ENCODE data around the gene PRKG1.

The PRKG1 gene

DNA sequence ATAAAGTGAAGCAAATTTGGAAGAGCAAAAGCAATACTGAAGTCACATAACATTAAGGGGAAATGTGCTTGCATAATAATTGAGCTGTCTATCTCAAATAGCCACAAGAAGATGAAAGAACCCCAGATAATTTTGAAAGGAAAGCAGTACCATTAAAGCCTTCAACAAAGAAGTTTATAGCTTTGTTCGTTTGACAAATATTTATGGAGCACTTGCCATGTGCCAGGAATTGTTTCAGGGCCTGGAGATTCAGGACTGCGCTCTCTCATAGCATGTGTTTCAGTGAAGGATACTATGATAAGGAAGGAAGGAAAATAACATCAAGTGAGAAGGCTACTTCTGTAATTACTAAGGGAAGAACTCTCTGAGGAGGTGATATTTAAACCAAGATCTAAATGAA lies 837.4 kb downstream of the PRKG1 start:
- DNase-seq: no peak

DNA sequence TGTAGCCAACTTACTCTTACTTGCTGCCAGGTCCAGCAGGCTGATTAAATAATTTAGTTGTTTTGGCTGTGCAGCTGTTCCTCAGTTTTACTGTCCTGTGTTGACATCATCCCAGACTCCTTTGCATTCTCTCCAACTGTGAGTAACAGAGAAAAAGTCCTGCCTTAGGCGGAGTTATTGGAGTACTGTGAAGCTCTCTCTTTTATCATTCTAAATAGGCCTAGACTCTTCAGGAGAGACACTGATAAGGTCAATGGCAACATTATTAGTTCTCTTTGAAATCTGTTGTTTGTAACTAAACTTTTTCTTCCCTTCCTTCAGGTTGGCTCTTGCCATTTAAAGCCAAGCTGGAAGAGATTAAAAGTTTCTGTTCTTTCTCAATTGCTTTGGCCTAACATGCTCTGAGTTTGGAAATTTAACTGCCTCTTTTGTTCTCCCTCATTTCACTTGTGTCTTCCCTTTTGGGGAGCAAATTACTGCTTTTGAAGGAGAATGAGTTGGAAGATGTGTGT lies 840.8 kb downstream of the PRKG1 start:
- no peak for DNase-seq

DNA sequence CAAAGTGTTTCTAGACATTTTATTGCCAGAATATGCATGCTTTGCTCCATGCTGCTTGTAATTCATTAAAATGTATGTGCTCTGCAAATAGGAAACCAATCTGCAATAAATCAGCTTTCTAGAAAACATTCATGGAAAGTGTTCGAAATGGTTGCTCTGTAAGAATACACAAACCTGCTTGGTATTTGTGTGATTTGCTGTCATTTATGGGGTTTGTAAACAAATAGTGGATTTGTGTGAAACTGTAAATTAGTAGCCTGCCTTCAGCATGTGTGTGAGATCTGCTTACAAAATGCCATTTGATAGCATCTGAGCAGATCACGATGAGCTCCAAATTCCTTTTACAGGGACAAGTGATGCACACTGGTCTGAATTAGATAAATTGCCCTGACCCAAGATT lies 844.2 kb downstream of the PRKG1 start:
- DNase-seq: no peak

DNA sequence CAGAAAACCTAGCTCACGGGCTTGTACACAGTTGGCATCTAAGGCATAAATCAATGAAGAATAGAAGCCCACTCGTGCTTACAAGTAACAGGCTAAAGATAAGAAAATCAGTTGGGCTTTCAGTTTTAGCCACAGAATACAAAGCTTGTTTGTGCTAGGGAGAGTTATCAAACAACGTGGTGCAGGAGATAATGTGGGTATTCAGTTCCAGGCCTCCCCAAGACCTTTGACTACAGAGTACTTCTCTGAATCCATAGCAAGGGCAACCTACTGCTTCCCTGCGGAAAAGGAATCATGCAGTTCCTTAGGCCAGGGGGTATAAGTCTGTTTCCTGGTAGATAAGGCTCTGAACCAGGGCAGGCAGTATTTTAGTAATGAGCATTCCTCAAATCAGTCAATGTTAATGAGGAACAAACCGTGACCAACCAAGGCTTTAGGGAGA lies 844.6 kb downstream of the PRKG1 start:
- peak in 2 of 56 donors; percentile 8 to 25 for DNase-seq

DNA sequence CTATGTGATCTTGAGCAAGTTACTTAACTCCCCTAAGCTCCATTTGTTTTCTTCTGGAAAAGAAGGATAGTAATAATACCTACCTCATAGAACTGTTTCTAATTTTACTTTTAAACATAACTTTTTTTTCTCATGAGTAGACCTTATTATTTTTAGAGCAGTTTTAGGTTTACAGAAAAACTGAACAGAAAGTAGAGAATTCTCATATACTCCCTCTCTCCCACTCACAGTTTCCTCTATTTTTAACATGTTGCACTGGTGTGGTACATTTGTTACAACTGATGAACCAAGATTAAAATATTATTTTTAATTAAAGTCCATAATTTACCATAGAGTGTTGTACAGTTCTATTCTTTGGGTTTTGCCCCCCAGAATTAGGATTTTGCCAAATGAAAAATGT lies 846.4 kb downstream of the PRKG1 start:
- no peak for DNase-seq

DNA sequence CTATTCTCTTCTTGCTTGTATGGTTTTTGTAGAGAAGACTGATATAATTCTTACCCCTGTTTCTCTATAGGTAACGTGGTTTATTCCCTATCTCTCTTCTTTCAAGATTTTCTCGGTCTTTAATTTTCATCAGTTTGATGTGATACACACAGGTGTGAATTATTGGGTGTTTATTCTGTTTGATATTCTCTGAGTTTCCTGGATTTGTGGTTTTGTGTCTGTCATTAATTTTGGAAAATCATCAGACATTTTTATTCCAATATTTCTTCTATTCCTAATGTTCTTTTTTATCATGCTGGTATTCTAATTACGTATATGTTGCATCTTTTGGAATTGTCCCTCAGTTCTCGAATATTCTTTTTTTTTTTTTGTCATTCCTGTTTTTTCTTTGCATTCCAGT lies 850.1 kb downstream of the PRKG1 start:
- no peak for DNase-seq

DNA sequence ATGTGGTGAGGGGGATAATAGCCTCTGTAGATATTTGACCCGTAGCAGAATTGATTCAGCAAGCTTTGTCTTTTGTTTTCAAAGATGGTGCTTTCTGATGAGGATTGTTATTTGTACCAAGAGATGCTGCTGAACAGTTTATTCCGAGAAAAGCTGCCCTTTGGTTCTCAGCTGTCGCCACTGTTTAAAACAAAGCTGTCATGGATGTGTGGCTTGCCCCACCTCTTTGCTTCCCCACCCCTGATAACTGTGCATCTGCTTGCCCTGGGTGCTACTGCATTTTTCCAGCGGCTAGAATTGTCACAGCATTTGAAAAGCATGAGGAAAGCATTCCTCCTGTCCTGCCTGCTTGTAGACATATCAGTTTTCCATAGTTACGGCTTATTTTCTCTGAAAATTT lies 852.0 kb downstream of the PRKG1 start:
- DNase-seq: peak in 5 of 56 donors; percentile 2 to 20 (median 4)

DNA sequence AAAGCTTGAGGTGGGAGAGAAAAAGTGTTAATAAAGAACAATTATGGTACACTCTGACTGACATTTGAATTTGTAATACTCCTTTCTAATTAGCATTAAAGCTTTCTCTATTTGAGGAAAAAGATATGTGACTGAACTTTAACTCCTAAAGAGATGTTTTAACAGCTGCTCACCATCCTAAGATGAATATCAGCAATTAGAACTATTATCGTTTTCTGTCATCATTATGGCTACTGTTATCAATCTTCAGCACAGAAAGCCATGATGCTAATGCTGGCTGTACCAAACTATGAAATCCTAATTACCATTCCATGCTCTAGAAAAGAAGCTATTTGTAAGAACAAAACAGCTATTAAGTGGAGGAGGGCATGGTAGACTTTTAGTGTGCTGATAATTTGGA lies 853.9 kb downstream of the PRKG1 start:
- no peak for DNase-seq

DNA sequence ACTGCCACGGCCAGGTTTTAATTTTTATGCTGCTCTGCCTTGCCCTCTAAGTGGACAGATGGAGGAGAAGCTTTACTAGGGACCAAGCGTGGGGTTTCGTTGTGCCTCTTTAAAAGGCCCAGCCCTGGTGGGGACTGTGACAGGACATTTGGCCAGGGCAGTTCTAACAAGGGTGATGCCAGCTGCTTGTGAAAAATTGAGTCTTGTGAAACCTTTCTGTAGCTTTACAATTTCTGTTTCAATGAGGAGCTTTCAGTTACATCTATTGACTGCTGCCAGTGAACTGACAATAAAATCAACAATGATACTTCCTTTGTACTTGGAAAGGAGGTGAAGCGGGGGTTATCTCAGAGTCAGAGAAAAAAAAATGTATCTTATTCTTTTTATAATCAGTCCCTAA lies 858.2 kb downstream of the PRKG1 start:
- DNase-seq: no peak

DNA sequence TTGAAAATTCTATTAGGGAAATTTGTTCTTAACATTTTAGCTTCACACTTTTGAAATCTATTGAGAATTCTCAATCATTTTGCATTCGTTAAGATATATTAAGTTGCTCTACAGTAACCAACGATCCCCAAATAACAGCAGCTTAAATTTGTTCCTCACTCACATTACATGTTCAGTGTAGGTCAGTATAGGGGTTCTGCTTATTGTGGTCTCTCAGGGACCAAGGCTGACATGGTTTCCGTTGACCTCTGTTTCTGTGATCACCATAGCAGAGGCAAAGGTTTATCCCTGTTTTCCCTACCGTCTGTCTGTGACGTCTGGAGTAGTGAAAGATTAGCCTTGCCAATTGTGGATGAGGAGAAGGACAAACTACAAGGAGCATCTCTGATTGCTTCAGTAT lies 860.1 kb downstream of the PRKG1 start:
- DNase-seq: no peak

DNA sequence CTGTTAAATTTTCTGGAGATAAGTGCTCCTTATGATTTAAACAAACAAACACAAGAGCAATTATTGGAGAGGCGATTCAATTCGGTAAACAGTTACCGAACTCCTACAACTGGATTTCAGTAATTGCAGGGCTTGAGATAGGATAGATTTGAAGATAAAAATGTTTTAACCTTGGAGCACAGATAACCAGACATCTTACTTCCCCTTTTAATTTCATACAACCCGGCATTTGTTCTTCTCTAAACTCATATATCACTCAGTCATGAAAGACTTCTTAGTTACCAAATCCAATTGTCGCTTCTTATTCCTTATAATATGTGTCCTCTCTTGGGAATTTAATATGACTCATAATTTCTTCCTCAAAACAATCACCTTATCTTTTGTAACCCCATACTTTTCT lies 861.1 kb downstream of the PRKG1 start:
- no peak for DNase-seq

DNA sequence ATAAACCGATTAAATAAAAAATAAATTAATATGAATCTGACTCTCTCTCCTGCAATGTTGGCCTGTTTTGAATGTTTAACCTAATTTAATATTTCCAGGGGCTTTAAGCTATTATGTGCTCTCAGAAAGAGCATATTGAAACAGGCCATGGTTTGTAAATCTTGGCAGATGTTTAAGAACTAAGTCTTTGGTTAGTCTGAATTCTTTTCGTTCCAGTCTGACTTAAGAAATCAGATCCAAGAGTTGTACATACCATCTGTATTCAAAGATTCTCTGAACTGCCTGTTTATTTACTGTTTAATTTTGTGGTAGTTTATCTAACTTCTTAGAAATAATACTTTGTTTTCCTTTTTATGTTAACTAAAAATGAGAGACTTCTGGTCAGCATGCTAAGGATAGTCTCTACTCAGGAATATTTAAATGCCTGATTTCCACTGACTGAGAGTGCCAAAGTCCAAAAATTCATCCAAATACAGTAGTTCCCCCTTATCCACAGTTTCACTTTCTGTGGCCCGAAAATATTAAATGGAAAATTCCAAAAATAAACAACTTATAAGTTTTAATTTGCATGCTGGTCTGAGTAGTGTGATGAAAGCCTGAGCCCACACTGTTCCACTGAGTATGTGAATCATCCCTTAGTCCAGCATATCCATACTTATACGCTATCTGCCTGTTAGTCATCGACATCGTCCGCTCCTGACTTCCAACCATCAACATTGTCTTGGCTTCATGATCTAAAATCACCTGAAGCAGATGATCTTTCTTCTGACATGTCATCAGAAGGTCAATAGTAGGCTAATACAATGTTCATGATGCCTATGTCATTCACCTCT lies 863.2 kb downstream of the PRKG1 start:
- DNase-seq: no peak

DNA sequence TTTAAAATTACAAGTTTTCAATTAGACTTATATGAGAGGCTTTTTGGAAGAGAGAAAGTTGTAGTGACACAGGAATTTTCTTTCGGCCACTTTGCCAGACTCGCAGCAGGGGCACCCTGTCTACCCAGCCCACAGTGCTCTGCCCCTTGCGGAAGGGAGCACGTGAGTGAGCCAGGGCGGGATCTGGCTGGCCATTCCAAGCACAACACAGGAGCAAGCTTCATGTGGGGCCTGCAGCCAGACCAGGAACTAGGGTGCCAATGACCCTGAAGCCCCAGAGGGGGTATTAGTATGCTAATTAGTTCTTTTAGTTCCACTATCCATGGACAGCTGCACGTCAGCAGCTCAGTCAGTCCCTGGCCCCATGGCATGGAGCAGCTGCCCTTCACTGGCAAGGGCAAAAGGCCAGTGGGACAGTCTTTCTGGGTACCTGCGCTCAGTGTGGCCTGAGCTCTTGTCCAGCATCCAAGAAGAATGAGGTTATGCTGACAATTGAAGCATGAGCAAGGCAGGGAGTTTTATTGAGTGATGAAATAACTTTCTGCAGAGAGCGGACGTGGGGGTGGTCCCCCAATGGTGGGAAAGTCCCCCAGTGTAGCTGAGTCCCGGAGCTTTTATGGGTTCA lies 876.2 kb downstream of the PRKG1 start:
- no peak for DNase-seq

DNA sequence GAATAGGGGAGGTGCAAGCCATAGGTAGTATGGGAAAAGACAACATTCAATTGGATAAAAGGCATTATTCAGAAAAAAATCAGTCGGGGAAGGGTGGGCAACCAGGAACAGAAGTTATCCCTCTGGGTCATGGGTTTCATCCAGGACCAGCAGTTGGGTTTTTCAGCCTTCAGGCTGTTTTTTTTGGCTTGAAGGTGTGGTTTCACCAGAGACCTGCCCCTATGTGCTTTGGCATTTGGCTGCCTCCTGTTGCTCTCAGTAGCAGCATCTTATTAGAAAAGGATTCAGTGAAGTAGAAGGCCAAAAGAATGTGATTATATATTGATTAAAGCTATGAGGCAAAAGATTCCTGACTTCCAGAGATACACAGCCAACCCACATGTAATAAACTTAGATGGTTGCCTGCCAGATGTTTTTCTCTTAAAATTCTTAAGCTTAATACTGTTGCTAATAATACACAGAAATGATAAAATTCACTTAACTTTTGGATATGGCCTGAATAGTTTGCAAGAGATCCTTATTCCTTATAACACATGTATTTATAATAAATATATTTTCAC lies 876.8 kb downstream of the PRKG1 start:
- no peak for DNase-seq

DNA sequence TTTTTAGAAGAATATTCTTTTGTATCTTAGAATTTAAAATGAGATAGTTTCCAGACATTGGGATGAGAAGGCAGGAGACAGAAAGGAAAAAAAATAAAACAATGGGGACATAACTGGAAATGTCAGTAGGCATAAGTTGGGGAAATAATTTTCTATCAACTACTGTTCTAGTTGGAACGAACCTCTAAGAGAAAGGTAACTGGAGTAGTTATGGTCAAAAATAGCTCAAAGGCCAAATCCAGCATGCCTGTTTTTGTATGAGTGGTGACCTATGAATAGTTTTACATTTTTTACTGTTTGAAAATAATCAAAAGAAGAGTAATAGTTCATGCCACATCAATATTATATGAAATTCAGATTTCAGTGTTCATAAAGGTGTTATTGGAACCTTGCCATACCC lies 877.3 kb downstream of the PRKG1 start:
- DNase-seq: no peak

DNA sequence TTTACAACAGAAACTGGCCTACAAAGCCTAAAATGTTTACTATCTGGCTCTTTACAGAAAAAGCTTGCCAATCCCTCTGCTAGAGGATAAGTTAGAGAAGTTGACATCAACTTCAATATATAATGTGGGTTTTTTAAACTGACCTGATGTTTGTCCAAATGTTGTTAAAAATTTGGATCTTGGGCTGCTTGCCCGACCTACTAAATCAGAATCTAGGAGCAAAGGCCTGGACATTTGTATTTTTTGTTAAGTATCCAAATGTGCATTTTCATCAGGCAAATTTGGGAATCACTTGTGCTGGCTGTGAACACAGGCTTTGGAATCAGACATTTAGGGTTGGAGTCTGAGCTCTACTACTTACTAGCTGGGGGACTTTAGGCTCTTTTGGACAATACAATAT lies 877.8 kb downstream of the PRKG1 start:
- no peak for DNase-seq

DNA sequence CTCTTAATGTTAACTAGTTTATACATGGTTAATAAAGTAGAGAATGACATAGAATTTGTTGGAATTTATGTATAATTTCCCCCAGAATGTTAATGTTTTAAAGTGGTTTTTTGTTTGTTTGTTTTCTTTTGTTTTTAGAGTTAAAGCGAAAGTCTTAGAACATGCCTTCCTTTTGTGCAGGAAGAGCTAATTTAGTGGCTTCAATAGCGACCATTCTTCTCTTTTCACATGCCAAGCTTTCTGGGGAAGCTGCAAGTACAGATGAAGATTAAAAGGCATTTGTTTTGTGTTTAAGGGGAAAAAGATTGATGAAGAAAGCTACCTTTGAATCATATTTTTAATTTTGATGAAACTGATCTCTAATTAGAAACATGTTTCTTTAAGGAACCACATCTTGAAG lies 881.4 kb downstream of the PRKG1 start:
- no peak for DNase-seq

DNA sequence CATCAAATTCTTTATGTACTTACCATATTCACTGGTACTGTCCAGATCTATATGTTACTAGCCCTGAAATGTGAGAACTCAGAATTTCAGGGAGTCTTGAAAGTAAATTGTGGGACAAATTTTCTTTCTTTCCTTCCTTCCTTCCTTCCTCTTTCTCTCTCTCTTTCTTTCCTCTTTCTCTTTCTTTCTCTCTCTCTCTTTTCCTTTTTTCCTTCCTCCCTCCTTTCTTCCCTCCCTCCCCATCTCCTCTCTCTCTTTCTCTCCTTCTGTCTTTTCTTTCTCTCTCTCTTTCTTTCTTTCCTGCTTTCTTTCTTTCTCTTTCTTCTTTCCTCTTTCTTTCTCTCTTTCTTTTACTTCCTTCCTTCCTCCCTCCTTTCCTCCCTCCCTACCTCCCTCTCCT lies 882.5 kb downstream of the PRKG1 start:
- no peak for DNase-seq

DNA sequence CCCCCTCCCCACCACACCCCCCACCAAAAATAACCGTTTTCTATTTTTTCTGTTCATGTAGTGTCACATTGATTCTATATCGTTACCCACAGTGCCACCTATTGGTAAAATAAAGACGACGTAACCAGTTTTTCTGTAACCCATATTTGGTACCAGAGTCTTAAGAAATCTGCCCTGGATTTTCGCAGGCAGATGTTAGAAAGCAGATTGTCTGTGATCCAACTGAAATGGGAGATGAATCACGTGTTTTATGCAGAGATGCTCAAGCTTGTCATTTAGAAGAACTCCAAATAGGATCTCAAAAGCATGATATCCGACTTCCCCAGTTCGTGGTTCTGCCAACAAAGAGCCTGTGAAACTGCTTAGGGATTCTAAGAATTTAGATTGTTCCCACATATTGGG lies 886.2 kb downstream of the PRKG1 start:
- DNase-seq: peak in 3 of 56 donors; percentile 1 to 48 (median 7)

DNA sequence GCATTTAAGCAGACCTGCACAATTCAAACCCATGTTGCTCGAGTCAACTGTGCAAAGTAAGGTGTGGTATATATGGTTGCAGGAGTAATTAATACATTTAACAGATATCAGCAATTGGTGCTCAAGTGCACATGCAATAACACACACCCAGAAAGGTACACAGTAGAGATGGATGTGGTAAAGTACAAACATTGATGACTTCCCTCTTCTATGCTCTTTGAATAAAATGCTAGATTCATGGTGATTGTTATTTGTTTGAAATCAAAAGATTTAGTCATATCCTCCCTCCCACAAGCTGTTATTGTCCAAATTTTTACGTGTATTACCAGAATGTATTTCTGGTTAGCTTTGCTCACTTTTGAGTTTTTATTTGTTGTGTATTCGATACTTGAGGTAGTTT lies 887.1 kb downstream of the PRKG1 start:
- DNase-seq: no peak

DNA sequence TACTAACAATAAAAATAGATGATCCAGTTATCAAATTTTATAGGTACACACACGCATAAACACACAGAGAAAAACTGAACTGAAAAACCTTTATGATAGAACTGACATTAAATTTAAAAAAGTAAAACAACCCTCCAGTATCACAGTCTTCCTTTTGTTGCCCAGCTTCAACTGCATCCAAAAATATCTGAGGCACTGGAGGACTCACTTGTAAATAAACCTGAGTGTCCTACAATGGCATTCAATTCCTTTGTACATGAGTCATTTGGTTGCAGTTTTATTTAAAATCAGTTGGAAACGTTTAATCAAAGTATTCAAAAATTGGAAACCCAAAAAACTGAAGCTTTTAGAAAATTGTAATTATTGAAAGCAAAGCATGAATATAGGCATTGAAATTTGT lies 890.3 kb downstream of the PRKG1 start:
- DNase-seq: no peak

DNA sequence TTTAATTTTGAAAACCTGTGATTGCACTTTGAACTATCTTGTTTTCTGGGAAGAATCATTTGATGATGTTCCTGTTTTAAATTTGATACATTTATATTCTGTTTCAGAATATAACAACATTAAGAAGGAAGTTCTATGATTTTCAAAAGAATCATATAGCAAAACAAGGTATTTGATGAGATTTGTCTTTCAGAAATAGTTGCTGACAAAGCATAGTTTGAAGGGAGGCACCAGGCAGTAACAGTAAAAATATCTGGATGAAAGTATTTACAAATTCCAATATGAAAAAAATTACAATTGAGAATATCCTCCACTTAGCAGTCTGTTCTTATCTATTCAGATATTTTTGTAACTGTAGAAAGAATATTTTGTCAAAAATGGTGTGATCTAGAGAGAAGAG lies 891.2 kb downstream of the PRKG1 start:
- DNase-seq: no peak

Measured in amygdala (tissue), 56 donors.